GM19099 (cell line): ENCODE measurements around the gene LYPD6.

Source experiments
- POLR2A ChIP-seq: IDR thresholded peaks from 3 replicates; pipeline ENCODE4 v1.6.1; 2011; ENCODE audit warnings: low read depth; ENCODE audit not compliant: insufficient read length; ENCODE audit errors: extremely low read depth

The LYPD6 gene

GRCh38 chr2:149333636-149334035, 3.2 kb downstream of the LYPD6 start:
- TF ChIP-seq POLR2A, result no peak

DNA sequence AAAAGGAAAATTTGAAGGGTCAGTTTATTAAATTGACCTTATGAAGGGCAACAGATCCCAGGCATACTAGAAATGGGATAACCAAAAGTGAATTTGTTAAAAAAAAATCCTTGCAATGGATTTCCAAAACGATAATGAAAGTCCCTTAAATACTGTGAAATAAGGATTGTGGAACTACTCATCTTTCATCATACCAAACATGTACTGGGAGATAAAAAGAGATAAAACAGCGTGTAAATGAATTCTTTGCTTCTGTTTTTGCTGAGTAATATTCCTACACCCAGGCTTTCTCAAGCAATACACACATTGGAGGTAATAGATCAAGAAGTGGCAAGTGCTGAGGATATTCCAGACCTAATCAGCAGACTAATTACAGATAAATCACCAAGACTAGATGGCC, 3.8 kb downstream of the LYPD6 start:
- no peak for TF ChIP-seq POLR2A

DNA sequence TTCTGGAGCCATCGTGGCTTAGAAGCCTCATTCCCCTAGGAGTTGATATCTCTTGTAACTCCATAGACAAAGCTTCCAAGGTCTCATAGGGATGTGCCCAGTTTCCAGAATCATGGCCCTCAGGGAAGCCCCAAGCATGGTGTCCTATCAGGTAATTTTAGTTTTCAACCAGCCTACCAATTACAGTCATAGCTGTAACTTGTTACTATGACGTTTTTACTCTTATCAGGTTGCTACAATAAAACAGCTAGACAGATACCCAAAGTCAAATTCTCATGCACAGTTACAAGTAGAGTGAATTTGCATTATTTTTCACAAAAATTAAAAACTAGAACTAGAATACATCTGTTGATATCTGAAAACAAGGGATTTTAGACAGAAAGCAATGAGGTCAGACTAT, 8.9 kb downstream of the LYPD6 start:
- TF ChIP-seq POLR2A, result no peak

DNA sequence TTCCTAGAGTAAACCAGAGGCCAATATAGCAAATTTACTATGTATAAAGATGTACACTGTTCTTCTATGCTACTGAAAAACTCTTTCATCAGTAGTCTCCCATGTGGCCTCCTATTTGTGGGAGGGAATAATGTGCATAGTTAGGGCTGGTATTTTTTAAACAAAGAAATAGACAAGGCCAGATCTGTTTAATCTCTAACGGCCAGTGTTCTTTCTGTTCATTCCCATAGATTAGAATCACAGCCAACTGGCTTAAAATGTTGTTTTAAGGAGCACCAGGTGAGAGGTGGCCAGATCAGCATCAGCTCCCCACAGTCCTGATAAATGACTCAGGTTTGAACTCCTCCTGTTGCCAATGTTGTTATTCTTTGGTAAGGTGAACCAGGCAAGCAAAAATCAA, 12.1 kb downstream of the LYPD6 start:
- TF ChIP-seq POLR2A, result no peak

GRCh38 chr2:149344105-149344504, 13.7 kb downstream of the LYPD6 start:
- TF ChIP-seq POLR2A, result no peak

DNA sequence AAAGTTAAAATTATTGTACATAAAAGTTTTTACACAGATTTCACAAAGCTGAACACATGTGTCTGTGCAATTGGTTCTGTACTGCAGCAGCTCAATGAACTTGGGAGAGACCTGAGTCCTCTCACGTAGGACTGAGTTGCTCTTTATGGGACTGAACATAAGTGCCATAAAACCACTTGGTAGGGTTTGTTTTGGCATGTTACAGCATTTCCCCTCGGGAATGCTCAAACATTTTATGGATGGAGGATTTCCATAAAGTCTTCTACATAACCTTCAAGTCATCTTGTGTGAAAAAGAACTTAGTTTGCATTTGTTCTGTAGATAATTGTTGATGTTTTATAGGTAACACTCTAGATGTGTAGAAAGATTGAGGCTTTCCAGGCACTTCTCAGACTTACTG, 15.9 kb downstream of the LYPD6 start:
- TF ChIP-seq POLR2A, result no peak

- TF ChIP-seq POLR2A, result no peak
Observed at GRCh38 chr2:149348291-149348690, 17.9 kb downstream of the LYPD6 start.

- TF ChIP-seq POLR2A, result no peak
Observed at GRCh38 chr2:149353421-149353820, 23.0 kb downstream of the LYPD6 start.

GRCh38 chr2:149355716-149356422, 25.5 kb downstream of the LYPD6 start:
- TF ChIP-seq POLR2A, result no peak

DNA sequence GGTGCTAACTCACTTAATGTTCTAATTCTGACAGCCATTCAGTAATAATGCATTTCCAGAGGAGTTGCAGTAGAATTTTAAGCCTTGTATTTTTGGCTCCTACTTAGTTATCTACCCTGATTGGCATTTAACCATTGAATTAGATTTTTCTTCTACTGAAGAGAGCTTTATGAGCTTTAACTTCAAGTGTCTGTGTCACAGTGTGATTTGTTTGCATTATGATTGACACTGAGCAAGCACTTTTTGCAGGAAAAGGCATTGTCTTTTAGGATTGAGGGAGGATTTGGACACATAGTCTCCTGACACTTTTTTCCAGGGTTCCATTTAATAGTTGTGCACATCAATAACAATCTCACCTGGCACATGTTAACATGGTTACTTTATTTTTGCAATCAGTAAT, 26.7 kb downstream of the LYPD6 start:
- TF ChIP-seq POLR2A, result no peak

DNA sequence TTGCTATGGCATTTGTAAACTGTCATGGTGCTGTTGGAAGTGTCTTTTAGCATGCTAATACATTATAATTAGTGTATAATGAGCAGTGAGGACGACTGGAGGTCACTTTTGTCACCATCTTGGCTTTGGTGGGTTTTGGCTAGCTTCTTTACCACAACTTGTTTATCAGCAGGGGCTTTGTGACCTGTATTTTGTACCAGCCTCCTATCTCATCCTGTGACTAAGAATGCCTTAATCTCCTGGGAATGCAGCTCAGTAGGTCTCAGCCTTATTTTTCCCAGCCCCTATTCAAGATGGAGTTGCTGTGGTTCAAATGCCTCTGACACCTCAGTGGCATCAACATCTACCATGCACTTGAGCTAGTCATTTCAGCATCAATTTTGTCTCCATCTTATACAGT, 29.7 kb downstream of the LYPD6 start:
- TF ChIP-seq POLR2A, result no peak

- TF ChIP-seq POLR2A, result no peak
Observed at GRCh38 chr2:149363958-149364357, 33.6 kb downstream of the LYPD6 start.

DNA sequence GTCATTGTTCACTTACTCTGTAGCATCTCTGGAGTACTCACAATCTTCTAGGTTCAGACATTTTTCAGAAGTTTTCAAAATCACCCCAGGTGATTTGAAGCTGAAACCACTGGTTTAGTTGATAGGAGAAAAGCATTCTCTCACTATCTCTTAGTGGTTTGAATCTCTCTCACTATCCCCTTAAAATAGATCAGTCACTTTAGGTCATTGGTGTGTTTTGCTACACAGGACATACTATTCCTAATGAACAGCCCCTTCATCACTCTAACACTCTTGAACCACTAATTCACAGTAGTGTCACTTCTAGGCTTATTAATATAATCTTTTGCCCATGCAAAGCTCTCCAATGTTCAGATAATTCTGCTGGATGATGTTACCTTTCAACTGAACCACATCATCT, 34.5 kb downstream of the LYPD6 start:
- no peak for TF ChIP-seq POLR2A

- no peak for TF ChIP-seq POLR2A
Observed at GRCh38 chr2:149365931-149366583, 35.7 kb downstream of the LYPD6 start.

DNA sequence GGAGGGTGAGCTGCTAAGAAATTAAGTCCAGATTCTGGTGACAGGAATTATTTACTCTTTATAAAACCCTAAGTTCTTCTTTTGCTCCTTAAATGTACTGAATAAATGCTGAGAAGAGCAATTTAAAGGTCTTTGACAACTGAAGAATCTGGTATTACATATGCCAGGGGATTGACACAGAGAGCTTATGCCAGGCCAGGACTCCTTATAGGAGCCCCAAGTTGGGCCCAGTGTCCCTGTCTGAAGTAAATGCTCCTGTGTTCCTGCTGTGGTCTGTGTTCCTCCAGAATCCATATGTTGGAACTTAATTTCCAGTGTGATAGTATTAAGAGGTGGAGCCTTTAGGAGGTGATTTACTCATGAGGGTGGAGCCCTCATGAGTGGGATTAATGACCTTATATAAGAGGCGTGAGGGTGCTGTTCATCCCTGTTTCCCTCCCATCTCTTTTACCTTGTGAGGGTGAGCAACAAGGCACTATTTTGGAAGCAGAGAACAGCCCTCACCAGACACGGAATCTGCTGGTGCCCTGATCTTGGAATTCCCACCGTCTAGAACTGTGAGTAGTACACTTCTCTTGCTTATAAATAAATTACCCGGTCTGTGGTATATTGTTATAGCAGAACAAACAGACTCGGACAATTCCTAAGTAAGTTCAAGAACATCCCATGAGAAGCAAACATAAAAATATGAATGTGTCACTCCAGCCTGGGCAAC, 39.8 kb downstream of the LYPD6 start:
- TF ChIP-seq POLR2A, result no peak

DNA sequence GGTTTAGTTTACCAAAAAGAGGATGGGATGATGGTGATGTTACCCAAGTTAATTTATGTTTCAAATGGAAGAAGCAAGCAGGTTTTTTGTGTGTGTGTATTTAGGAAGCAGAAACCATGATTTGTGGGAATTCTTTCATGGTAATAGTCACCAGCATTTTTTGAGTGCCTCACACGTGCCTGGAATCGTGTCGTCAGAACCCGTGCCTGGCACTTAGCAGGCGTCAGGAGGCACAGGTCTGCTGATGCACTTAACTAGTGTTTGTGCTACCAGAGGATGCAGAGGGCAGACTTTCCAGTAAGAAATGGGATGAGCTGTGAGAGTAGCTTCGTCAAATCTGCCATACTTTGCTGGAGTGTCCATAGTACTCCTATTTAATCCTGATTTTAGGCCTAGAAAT, 41.1 kb downstream of the LYPD6 start:
- no peak for TF ChIP-seq POLR2A

- TF ChIP-seq POLR2A, result no peak
Observed at GRCh38 chr2:149375801-149376361, 45.5 kb downstream of the LYPD6 start.

DNA sequence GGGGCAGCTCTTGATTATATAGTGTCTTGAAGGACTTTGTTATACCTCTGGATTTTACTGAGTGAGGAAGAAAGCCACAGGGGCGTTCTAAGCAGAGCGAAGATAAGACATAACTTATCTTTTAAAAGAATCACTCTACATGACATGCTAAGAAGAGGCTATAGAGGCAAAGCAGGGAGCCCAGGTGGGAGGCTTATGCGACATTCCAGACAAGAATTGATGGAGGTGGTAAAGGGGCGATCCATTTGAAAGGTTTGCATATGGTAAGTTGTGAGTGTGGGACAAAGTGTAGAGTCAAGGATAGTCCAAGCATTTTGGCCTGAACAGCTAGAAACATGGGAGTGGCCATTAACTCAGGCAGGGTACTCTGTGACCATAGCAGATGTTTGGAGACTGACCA, 49.8 kb downstream of the LYPD6 start:
- no peak for TF ChIP-seq POLR2A
